ENCODE results near the gene LCN6. TPM values are rescaled to one million over a fixed set of nuclear protein-coding genes. Genes with fewer than 3 reads are reported as not detected.

Gene LCN6
- total RNA-seq, 1 experiment from 2014 or later: not detected

GRCh38 chr9:136694163-136694871 lies 54.0 kb downstream of the LCN6 start:
- Mint-ChIP-seq H3K4me1 (peaks cover 10% of the 10 kb centered on the region), H3K4me3 (no peak overlapping the region), H3K9me3 (no peaks in the 10 kb centered on the region), H3K27ac (no peak overlapping the region), H3K27me3 (ENCODE audit: low read depth) (no peaks in the 10 kb centered on the region), H3K36me3 (no peaks in the 10 kb centered on the region)
- CTCF ChIA-PET: interaction anchor here (0.5 to 4.9 kb wide), 20 partner anchors 8 to 355 kb away, joined by 3 to 44 read pairs (median 4); no protein-coding TSS in a partner anchor
- TF ChIP-seq ZNF671 (CRISPR knock-in tag; IDR thresholded peaks at IDR 0.05): no peak
- no peak for TF ChIP-seq FOXJ3 (CRISPR knock-in tag; IDR thresholded peaks at IDR 0.05; ENCODE audit: borderline replicate concordance)
- no peak for TF ChIP-seq ATF3 (CRISPR knock-in tag; conservative IDR thresholded peaks at IDR 0.05)
- 0 out of 2 replicates have a peak, but pooled peaks have one; percentile 45 for TF ChIP-seq ZNF263 (CRISPR knock-in tag; IDR thresholded peaks at IDR 0.05; ENCODE audit: low read depth)
- TF ChIP-seq OVOL2 (CRISPR knock-in tag; IDR thresholded peaks at IDR 0.05; ENCODE audit: borderline replicate concordance): no peak
- no peak for TF ChIP-seq FOXP1 (CRISPR knock-in tag; IDR thresholded peaks at IDR 0.05; ENCODE audit: borderline replicate concordance)
- TF ChIP-seq HMGXB4 (CRISPR knock-in tag; IDR thresholded peaks at IDR 0.05): peak; percentile 73
- peak; percentile 41 for TF ChIP-seq CTCF (IDR thresholded peaks at IDR 0.05)
- POLR2A ChIA-PET: interaction anchor here (0.6 kb wide), 1 partner anchor 17 kb away, joined by 3 read pairs; no protein-coding TSS in a partner anchor
- ATAC-seq (peak; percentile 83), DNase-seq (ENCODE audit: low spot score) (peak; percentile 85)

Small RNAs within 50 kb of the gene (microRNA-seq; reads per million reads assigned to microRNA genes)
- not detected for gene MIR6722 (ENCODE audit: borderline number of aligned reads)

Other genes starting within 250 kb of the LCN6 start
- 76.7 to 95.6 TPM (median 79.2 TPM) in 3 replicates for gene NOTCH1, start 202.5 kb downstream of the LCN6 start, total RNA-seq (2021)
- gene EGFL7, start 85.6 kb downstream of the LCN6 start, total RNA-seq (2021): 54.6 to 64.9 TPM (median 62.8 TPM) in 3 replicates
- gene AGPAT2, start 61.1 kb downstream of the LCN6 start, total RNA-seq (2021): 40.2 to 42.2 TPM (median 41.2 TPM) in 3 replicates
- gene DIPK1B, start 36.0 kb downstream of the LCN6 start, total RNA-seq (2021): 45.4 to 49.8 TPM (median 48.9 TPM) in 3 replicates
- gene LCN10, start 5.6 kb downstream of the LCN6 start, total RNA-seq (2021): 2.4 to 3.7 TPM (median 3.3 TPM) in 3 replicates
- 0.21 TPM in 1 of 3 replicates, not detected in the others for gene LCN8, start 9.7 kb upstream of the LCN6 start, total RNA-seq (2021)
- 0.52 to 1.0 TPM (median 0.96 TPM) in 3 replicates for gene LCN15, start 16.0 kb upstream of the LCN6 start, total RNA-seq (2021)
- 72.0 to 86.7 TPM (median 86.1 TPM) in 3 replicates for gene TMEM141, start 42.8 kb upstream of the LCN6 start, total RNA-seq (2021)
- gene CCDC183, start 47.8 kb upstream of the LCN6 start, total RNA-seq (2021): 1.7 to 2.1 TPM (median 2.0 TPM) in 3 replicates
- 134 to 171 TPM (median 139 TPM) in 3 replicates for gene RABL6, start 59.4 kb upstream of the LCN6 start, total RNA-seq (2021)
- 1.6 to 1.7 TPM (median 1.6 TPM) in 3 replicates for gene AJM1, start 94.0 kb upstream of the LCN6 start, total RNA-seq (2021)
- gene PHPT1, start 100.9 kb upstream of the LCN6 start, total RNA-seq (2021): 138 to 176 TPM (median 173 TPM) in 3 replicates
- gene MAMDC4, start 103.8 kb upstream of the LCN6 start, total RNA-seq (2021): 6.7 to 12.1 TPM (median 10.9 TPM) in 3 replicates
- 312 to 334 TPM (median 328 TPM) in 3 replicates for gene EDF1, start 117.8 kb upstream of the LCN6 start, total RNA-seq (2021)
- gene TRAF2, start 138.0 kb upstream of the LCN6 start, total RNA-seq (2021): 55.0 to 62.5 TPM (median 61.3 TPM) in 3 replicates
- gene FBXW5, start 196.2 kb upstream of the LCN6 start, total RNA-seq (2021): 58.2 to 70.5 TPM (median 63.9 TPM) in 3 replicates
- 0.85 to 1.7 TPM (median 1.5 TPM) in 3 replicates for gene C8G, start 196.7 kb upstream of the LCN6 start, total RNA-seq (2021)
- 1.9 to 4.7 TPM (median 3.4 TPM) in 3 replicates for gene LCN12, start 203.7 kb upstream of the LCN6 start, total RNA-seq (2021)
- 2.2 to 4.0 TPM (median 2.9 TPM) in 3 replicates for gene PTGDS, start 229.0 kb upstream of the LCN6 start, total RNA-seq (2021)
- gene LCNL1, start 234.5 kb upstream of the LCN6 start, total RNA-seq (2021): 0.27 to 0.50 TPM (median 0.34 TPM) in 3 replicates
- gene PAXX, start 243.9 kb upstream of the LCN6 start, total RNA-seq (2021): 44.1 to 45.3 TPM (median 44.6 TPM) in 3 replicates
- 0.31 to 0.41 TPM in 2 of 3 replicates, not detected in the other for gene CLIC3, start 248.0 kb upstream of the LCN6 start, total RNA-seq (2021)

All from WTC11 (cell line).